ENCODE data around the gene MRPL24. TPM values are rescaled to one million over a fixed set of nuclear protein-coding genes. Genes with fewer than 3 reads are reported as not detected.

The MRPL24 gene
- total and polyA plus RNA-seq, 2 of the 13 experiments (the other 11 are each of a cell fraction or from before 2014, with no cell fraction given): 38.1 to 42.9 TPM

DNA sequence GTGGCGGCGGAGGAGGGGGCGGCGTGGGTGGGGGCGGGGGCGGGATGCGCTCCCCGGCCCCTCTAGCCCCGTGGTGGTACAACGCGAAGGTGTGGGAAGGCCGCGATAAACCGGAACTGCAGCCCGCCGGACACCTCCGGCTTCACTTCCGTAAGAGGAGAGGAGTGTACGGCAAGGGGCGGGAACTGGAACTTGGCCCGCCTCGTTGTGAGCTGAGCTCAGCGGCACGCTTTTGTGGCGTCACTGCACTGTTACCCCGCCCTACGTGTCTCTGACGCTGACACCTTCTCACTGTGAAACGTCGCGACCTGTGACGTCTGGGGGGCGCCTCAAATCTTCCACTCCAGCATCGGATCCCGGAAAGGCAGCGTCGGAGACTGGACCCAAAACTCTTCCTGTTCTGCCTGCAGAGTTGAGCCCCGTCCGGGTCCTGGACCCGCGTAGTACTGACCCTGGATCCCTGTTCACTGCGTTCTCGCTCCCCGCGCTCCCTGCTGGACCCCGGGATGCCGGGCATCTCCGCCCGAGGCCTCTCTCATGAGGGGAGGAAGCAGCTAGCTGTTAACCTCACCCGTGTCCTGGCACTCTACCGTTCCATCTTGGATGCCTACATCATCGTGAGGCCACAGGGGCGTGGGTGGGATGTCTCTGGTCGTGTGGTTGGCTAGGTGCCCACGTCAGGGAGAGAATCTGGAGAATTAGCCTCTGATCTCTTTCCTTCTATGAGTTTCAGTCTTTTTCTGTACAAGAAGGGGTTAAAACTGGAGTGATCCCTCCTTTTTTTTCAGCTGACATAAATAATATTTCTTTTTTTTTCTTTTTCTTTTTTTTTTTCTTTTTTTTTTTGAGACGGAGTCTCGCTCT lies 12.1 kb downstream of the MRPL24 start, which contains the start of gene ISG20L2 (continued):
- TF ChIP-seq POLR2A (IDR thresholded peaks at IDR 0.05; ENCODE audit: insufficient read depth in 1 of 2, low read depth in 2 of 2, low read length in 2 of 2) (peak; percentile 57 to 86; a peak in 3 of 4 replicates), ZNF879 (CRISPR knock-in tag; IDR thresholded peaks at IDR 0.05) (no peak), ZIK1 (CRISPR knock-in tag; IDR thresholded peaks at IDR 0.05; ENCODE audit: borderline replicate concordance, low read depth) (no peak), MAF1 (CRISPR knock-in tag; IDR thresholded peaks at IDR 0.05; ENCODE audit: borderline replicate concordance) (no peak), ZNF143 (CRISPR knock-in tag; IDR thresholded peaks at IDR 0.05) (peak; percentile 75), ZNF567 (CRISPR knock-in tag; IDR thresholded peaks at IDR 0.05; ENCODE audit: borderline replicate concordance) (no peak), THAP11 (CRISPR knock-in tag; IDR thresholded peaks at IDR 0.05) (peak; percentile 93), SRSF9 (IDR thresholded peaks at IDR 0.05; ENCODE audit: borderline replicate concordance, insufficient read depth, low read depth, low read length, poor library complexity, severe bottlenecking) (no peak), SP4 (CRISPR knock-in tag; IDR thresholded peaks at IDR 0.05) (peak; percentile 85; the same call in 1 of the 2 replicates), ATF7-NPFF (CRISPR knock-in tag; IDR thresholded peaks at IDR 0.05; ENCODE audit: low read depth) (no peak), KDM6A (CRISPR knock-in tag; IDR thresholded peaks at IDR 0.05; ENCODE audit: low read depth) (no peak), ZNF350 (CRISPR knock-in tag; IDR thresholded peaks at IDR 0.05; ENCODE audit: borderline replicate concordance, low read depth) (no peak), ZNF34 (CRISPR knock-in tag; IDR thresholded peaks at IDR 0.05; ENCODE audit: borderline replicate concordance) (no peak), ZMAT3 (CRISPR knock-in tag; conservative IDR thresholded peaks at IDR 0.05) (no peak; the same call in 1 of the 2 replicates), ZC3H13 (CRISPR knock-in tag; IDR thresholded peaks at IDR 0.05) (0 out of 2 replicates have a peak, but pooled peaks have one; percentile 48), ZFY (CRISPR knock-in tag; IDR thresholded peaks at IDR 0.05) (peak; percentile 85), SOX6 (IDR thresholded peaks at IDR 0.05) (no peak), SOX6 (CRISPR knock-in tag; IDR thresholded peaks at IDR 0.05) (peak; percentile 30; the same call in 1 of the 2 replicates), MED13 (CRISPR knock-in tag; IDR thresholded peaks at IDR 0.05) (no peak), KLF15 (CRISPR knock-in tag; IDR thresholded peaks at IDR 0.05; ENCODE audit: borderline replicate concordance) (no peak), HOXD1 (CRISPR knock-in tag; IDR thresholded peaks at IDR 0.05) (no peak; the same call in 1 of the 2 replicates)
- TF ChIP-seq, protein P1, sequence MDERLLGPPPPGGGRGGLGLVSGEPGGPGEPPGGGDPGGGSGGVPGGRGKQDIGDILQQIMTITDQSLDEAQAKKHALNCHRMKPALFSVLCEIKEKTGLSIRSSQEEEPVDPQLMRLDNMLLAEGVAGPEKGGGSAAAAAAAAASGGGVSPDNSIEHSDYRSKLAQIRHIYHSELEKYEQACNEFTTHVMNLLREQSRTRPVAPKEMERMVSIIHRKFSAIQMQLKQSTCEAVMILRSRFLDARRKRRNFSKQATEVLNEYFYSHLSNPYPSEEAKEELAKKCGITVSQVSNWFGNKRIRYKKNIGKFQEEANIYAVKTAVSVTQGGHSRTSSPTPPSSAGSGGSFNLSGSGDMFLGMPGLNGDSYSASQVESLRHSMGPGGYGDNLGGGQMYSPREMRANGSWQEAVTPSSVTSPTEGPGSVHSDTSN (CRISPR knock-in tag; IDR thresholded peaks at IDR 0.05): no peak
- TF ChIP-seq, protein P2, sequence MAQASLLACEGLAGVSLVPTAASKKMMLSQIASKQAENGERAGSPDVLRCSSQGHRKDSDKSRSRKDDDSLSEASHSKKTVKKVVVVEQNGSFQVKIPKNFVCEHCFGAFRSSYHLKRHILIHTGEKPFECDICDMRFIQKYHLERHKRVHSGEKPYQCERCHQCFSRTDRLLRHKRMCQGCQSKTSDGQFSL (CRISPR knock-in tag; IDR thresholded peaks at IDR 0.05): no peak
- TF ChIP-seq, protein P3, sequence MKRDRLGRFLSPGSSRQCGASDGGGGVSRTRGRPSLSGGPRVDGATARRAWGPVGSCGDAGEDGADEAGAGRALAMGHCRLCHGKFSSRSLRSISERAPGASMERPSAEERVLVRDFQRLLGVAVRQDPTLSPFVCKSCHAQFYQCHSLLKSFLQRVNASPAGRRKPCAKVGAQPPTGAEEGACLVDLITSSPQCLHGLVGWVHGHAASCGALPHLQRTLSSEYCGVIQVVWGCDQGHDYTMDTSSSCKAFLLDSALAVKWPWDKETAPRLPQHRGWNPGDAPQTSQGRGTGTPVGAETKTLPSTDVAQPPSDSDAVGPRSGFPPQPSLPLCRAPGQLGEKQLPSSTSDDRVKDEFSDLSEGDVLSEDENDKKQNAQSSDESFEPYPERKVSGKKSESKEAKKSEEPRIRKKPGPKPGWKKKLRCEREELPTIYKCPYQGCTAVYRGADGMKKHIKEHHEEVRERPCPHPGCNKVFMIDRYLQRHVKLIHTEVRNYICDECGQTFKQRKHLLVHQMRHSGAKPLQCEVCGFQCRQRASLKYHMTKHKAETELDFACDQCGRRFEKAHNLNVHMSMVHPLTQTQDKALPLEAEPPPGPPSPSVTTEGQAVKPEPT (CRISPR knock-in tag; IDR thresholded peaks at IDR 0.05; ENCODE audit: low read depth): no peak
- TF ChIP-seq, protein P4, sequence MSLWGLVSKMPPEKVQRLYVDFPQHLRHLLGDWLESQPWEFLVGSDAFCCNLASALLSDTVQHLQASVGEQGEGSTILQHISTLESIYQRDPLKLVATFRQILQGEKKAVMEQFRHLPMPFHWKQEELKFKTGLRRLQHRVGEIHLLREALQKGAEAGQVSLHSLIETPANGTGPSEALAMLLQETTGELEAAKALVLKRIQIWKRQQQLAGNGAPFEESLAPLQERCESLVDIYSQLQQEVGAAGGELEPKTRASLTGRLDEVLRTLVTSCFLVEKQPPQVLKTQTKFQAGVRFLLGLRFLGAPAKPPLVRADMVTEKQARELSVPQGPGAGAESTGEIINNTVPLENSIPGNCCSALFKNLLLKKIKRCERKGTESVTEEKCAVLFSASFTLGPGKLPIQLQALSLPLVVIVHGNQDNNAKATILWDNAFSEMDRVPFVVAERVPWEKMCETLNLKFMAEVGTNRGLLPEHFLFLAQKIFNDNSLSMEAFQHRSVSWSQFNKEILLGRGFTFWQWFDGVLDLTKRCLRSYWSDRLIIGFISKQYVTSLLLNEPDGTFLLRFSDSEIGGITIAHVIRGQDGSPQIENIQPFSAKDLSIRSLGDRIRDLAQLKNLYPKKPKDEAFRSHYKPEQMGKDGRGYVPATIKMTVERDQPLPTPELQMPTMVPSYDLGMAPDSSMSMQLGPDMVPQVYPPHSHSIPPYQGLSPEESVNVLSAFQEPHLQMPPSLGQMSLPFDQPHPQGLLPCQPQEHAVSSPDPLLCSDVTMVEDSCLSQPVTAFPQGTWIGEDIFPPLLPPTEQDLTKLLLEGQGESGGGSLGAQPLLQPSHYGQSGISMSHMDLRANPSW (CRISPR knock-in tag; IDR thresholded peaks at IDR 0.05; ENCODE audit: borderline replicate concordance): no peak

Measured in HepG2 (cell line).